ENCODE measurements around the gene RND1.

GRCh38 chr12:48883305-48884161, 17.9 kb upstream of the RND1 start:
- TF ChIP-seq CTCF (CRISPR knock-in tag; IDR thresholded peaks at IDR 0.05) (no peak), ZBTB26 (CRISPR knock-in tag; IDR thresholded peaks at IDR 0.05; ENCODE audit: borderline replicate concordance) (no peak; the same call in 1 of the 2 replicates), RAD51 (IDR thresholded peaks at IDR 0.05; ENCODE audit: borderline replicate concordance) (no peak), ZNF629 (CRISPR knock-in tag; conservative IDR thresholded peaks at IDR 0.05) (no peak), CREB3 (CRISPR knock-in tag; IDR thresholded peaks at IDR 0.05) (no peak), TRIM24 (CRISPR knock-in tag; IDR thresholded peaks at IDR 0.05) (no peak), ZBTB8A (CRISPR knock-in tag; IDR thresholded peaks at IDR 0.05; ENCODE audit: borderline replicate concordance, low read depth) (no peak), CENPBD1 (CRISPR knock-in tag; IDR thresholded peaks at IDR 0.05; ENCODE audit: borderline replicate concordance, low read depth) (no peak), ZNF512 (CRISPR knock-in tag; IDR thresholded peaks at IDR 0.05) (no peak), MYC (CRISPR knock-in tag; IDR thresholded peaks at IDR 0.05; ENCODE audit: borderline replicate concordance) (no peak), STAG1 (CRISPR knock-in tag; IDR thresholded peaks at IDR 0.05) (no peak), ZFP90 (CRISPR knock-in tag; IDR thresholded peaks at IDR 0.05; ENCODE audit: borderline replicate concordance) (no peak), MED1 (CRISPR knock-in tag; IDR thresholded peaks at IDR 0.05) (no peak)

All from HepG2 (cell line).